Suprapubic skin (tissue), 4 donors: ENCODE results near the gene PTPRN2. TPM values are rescaled to one million over a fixed set of nuclear protein-coding genes. Genes with fewer than 3 reads are reported as not detected.

Experiments used
- DNase-seq, 2 donors: peaks; one replicate each; pipeline ENCODE4 v3.0.0-alpha.2; 2019; ENCODE audit warnings: low spot score in 2 of 2
- H3K27ac ChIP-seq: fragments of 200-600 bp; sonication (generic); one replicate; pipeline ENCODE4 v1.5.1; 2019
- H3K27me3 ChIP-seq: fragments of 200-600 bp; sonication (generic); one replicate; pipeline ENCODE4 v1.5.1; 2019
- H3K36me3 ChIP-seq: fragments of 200-600 bp; sonication (generic); one replicate; pipeline ENCODE4 v1.5.1; 2019
- H3K4me1 ChIP-seq: fragments of 200-600 bp; sonication (generic); one replicate; pipeline ENCODE4 v1.5.1; 2019
- H3K4me3 ChIP-seq: fragments of 200-600 bp; sonication (generic); one replicate; pipeline ENCODE4 v1.5.1; 2019; ENCODE audit warnings: mild to moderate bottlenecking
- H3K9me3 ChIP-seq: fragments of 200-600 bp; sonication (generic); one replicate; pipeline ENCODE4 v1.5.1; 2019
- EP300 ChIP-seq: sonication (generic); formaldehyde crosslinking; IDR thresholded peaks from one replicate; pipeline ENCODE4 v1.6.1; 2017; ENCODE audit warnings: antibody characterized with exemption
- POLR2A ChIP-seq, 2 donors: fragments of 450-650 bp; IDR thresholded peaks; one replicate each; pipeline ENCODE4 v1.6.1; 2017; ENCODE audit warnings: antibody characterized with exemption in 2 of 2, mild to moderate bottlenecking in 2 of 2, moderate library complexity in 2 of 2
- POLR2AphosphoS5 ChIP-seq, 3 donors: sonication (generic); formaldehyde crosslinking; IDR thresholded peaks; one replicate each; pipeline ENCODE4 v1.6.1; 2017; ENCODE audit warnings: antibody characterized with exemption in 3 of 3
- WGBS: methylation state at CpG from one replicate; pipeline ENCODE4 v1.1.5; 2018; 5-methylcytosine and 5-hydroxymethylcytosine counted together
- total RNA-seq, 4 donors: library from RNA; depleted of rRNA; stranded (reverse); fragments of >200 nt; gene quantifications; one replicate each; pipeline ENCODE4 v1.1.0, GENCODE V29; 2016
- TF ChIP-seq, protein P1 (sequence below), 2 donors: fragments of 200-600 bp in 1 of 2; fragments of 450-650 bp in 1 of 2; sonication (generic) in 1 of 2; IDR thresholded peaks; one replicate each; pipeline ENCODE4 v1.5.1; 2016 to 2019; ENCODE audit warnings: antibody characterized with exemption in 2 of 2, mild to moderate bottlenecking in 1 of 2, moderate library complexity in 1 of 2

Gene PTPRN2
- total RNA-seq, 4 donors from 2014 or later: 0.23 to 1.8 (median 1.3) TPM

DNA sequence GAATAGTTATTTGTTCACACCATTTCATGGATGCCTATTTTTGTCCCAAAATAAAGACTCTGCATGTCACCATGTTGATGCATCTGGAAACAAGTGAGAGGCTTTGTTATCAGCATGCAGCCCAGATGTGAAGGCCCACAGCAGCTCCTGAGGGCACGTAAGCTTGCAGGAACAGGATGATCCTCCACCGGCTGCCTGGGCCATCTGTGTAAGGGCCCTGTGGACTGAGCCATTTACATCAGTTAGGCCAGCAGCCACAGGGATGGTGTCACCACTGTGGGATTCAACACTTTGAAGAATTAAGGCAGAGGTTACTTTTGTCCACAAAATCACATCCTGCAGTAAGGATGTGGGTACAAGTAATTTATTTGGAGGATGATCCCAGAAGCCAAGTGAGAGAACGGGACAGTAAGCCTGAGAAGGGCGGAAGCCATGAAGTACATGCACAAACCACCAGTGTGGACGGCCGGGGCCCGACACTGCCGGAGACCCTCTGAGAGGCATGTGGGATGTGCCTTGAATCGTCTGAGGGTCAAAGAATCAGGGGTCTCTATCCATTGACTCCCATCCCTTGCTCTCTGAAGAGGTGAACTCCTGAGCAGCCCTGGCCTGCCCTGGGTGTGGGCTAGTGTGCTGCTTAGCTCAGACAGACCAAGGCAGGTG lies 641.1 kb downstream of the PTPRN2 start:
- Histone ChIP-seq H3K4me3 (no peak overlapping the region), H3K27me3 (no peaks in the 10 kb centered on the region), H3K27ac (no peak overlapping the region), H3K4me1 (no peaks in the 10 kb centered on the region), H3K9me3 (peaks cover 12% of the 10 kb centered on the region), H3K36me3 (no peaks in the 10 kb centered on the region)
- TF ChIP-seq POLR2AphosphoS5 (IDR thresholded peaks at IDR 0.05) (no peak), POLR2A (IDR thresholded peaks at IDR 0.05) (no peak), EP300 (no peak)
- TF ChIP-seq, protein P1, sequence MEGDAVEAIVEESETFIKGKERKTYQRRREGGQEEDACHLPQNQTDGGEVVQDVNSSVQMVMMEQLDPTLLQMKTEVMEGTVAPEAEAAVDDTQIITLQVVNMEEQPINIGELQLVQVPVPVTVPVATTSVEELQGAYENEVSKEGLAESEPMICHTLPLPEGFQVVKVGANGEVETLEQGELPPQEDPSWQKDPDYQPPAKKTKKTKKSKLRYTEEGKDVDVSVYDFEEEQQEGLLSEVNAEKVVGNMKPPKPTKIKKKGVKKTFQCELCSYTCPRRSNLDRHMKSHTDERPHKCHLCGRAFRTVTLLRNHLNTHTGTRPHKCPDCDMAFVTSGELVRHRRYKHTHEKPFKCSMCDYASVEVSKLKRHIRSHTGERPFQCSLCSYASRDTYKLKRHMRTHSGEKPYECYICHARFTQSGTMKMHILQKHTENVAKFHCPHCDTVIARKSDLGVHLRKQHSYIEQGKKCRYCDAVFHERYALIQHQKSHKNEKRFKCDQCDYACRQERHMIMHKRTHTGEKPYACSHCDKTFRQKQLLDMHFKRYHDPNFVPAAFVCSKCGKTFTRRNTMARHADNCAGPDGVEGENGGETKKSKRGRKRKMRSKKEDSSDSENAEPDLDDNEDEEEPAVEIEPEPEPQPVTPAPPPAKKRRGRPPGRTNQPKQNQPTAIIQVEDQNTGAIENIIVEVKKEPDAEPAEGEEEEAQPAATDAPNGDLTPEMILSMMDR (IDR thresholded peaks at IDR 0.05): no peak
- no peak for DNase-seq
- 86% methylated on average over 9 of the region's 9 CpGs for WGBS

GRCh38 chr7:157945401-157945800 lies 642.2 kb downstream of the PTPRN2 start:
- TF ChIP-seq POLR2A (IDR thresholded peaks at IDR 0.05): no peak
- TF ChIP-seq, protein P1 (IDR thresholded peaks at IDR 0.05): no peak
- TF ChIP-seq EP300: no peak
- no peak for TF ChIP-seq POLR2AphosphoS5 (IDR thresholded peaks at IDR 0.05)
- Histone ChIP-seq H3K4me1 (no peaks in the 10 kb centered on the region), H3K27me3 (no peaks in the 10 kb centered on the region), H3K27ac (no peak overlapping the region), H3K4me3 (no peak overlapping the region), H3K36me3 (no peaks in the 10 kb centered on the region), H3K9me3 (peaks cover 12% of the 10 kb centered on the region)
- no peak for DNase-seq
- 91% methylated on average over 19 of the region's 19 CpGs for WGBS

DNA sequence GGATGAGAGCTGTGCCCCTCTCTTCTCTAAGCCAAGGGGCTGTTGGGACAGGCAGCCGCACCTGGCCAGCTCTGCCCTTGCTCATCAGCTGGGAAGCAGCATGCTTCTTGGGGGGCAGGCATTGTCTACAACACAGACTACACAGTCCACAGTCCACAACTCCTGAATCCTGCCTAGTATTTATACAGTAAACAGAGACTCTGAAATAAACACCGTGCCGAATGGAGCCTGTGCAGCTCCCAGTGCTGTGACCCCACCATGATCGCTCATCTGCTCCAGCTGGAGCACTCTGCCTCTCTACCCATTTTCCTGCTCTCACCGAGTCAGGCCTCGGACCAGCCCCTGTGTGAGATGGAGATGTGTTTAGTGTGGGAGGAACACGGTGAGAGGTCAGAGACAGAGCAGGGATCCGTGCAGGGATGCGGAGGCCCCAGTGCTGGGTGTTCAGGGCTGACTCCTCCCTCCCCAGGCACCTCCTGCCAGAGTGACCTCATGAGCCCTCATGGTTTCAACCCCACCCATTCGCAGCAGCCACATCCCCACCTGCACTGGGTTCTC lies 642.8 kb downstream of the PTPRN2 start:
- H3K27me3 ChIP-seq: no peaks in the 10 kb centered on the region
- 96% methylated on average over 9 of the region's 10 CpGs for WGBS
- peaks cover 12% of the 10 kb centered on the region for H3K9me3 ChIP-seq
- no peak overlapping the region for H3K27ac ChIP-seq
- no peak overlapping the region for H3K4me3 ChIP-seq
- no peaks in the 10 kb centered on the region for H3K4me1 ChIP-seq
- no peak for DNase-seq
- no peak for TF ChIP-seq EP300
- TF ChIP-seq, protein P1 (IDR thresholded peaks at IDR 0.05): no peak
- no peak for TF ChIP-seq POLR2AphosphoS5 (IDR thresholded peaks at IDR 0.05)
- TF ChIP-seq POLR2A (IDR thresholded peaks at IDR 0.05): no peak
- H3K36me3 ChIP-seq: no peaks in the 10 kb centered on the region

GRCh38 chr7:157944051-157944450 lies 643.6 kb downstream of the PTPRN2 start:
- H3K27ac ChIP-seq: no peak overlapping the region

GRCh38 chr7:157943561-157943960 lies 644.1 kb downstream of the PTPRN2 start:
- H3K4me1 ChIP-seq: no peaks in the 10 kb centered on the region
- H3K9me3 ChIP-seq: peaks cover 12% of the 10 kb centered on the region
- H3K27ac ChIP-seq: no peak overlapping the region
- 86% methylated on average over 6 of the region's 6 CpGs for WGBS
- no peak overlapping the region for H3K4me3 ChIP-seq
- no peaks in the 10 kb centered on the region for H3K27me3 ChIP-seq
- TF ChIP-seq EP300 (no peak), POLR2AphosphoS5 (IDR thresholded peaks at IDR 0.05) (no peak), POLR2A (IDR thresholded peaks at IDR 0.05) (no peak)
- TF ChIP-seq, protein P1 (IDR thresholded peaks at IDR 0.05): no peak
- no peaks in the 10 kb centered on the region for H3K36me3 ChIP-seq
- no peak for DNase-seq

More at GRCh38 chr7:157944051-157944450, 643.6 kb downstream of the PTPRN2 start:
- TF ChIP-seq POLR2AphosphoS5 (IDR thresholded peaks at IDR 0.05) (no peak), POLR2A (IDR thresholded peaks at IDR 0.05) (no peak), EP300 (no peak)
- TF ChIP-seq, protein P1 (IDR thresholded peaks at IDR 0.05): no peak
- Histone ChIP-seq H3K4me3 (no peak overlapping the region), H3K27me3 (no peaks in the 10 kb centered on the region), H3K9me3 (peaks cover 12% of the 10 kb centered on the region), H3K4me1 (no peaks in the 10 kb centered on the region), H3K36me3 (no peaks in the 10 kb centered on the region)
- 90% methylated on average over 14 of the region's 14 CpGs for WGBS
- no peak for DNase-seq
